Activated CD4-positive, alpha-beta T cell treated with anti-CD3 and anti-CD28 coated beads, Interleukin-2, amount 10 ng/mL, durations not matched to agents 7 days and 5 days (primary cell): ENCODE results near the gene SYT2. TPM values are rescaled to one million over a fixed set of nuclear protein-coding genes. Genes with fewer than 3 reads are reported as not detected.
"Not testable (repeated sequence)": the region's sequence is repeated elsewhere in the genome, so short reads cannot be mapped to it uniquely, and the experiment has no call there.

Experiments used
- CTCF ChIA-PET: fragments of 350-600 bp; sonication (Branson Sonifier 250); formaldehyde crosslinking; loops from one replicate; lab custom pipeline; 2021; ENCODE audit warnings: antibody characterized with exemption; lab: Charles Lee
- POLR2A ChIA-PET: fragments of 350-600 bp; sonication (Branson Sonifier 250); formaldehyde crosslinking; loops from one replicate; lab custom pipeline; 2021; ENCODE audit warnings: antibody characterized with exemption; lab: Charles Lee
- DNase-seq: peaks from one replicate; pipeline ENCODE4 v3.0.0-alpha.2; 2020
- H3K27ac Mint-ChIP-seq: one replicate; pipeline ENCODE4 v1.8.0; 2021; ENCODE audit warnings: mild to moderate bottlenecking, moderate library complexity, mixed read lengths
- H3K27me3 Mint-ChIP-seq: one replicate; pipeline ENCODE4 v1.8.0; 2021; ENCODE audit warnings: mixed read lengths
- H3K36me3 Mint-ChIP-seq: one replicate; pipeline ENCODE4 v1.8.0; 2021; ENCODE audit warnings: low read depth, mixed read lengths
- H3K4me1 Mint-ChIP-seq: one replicate; pipeline ENCODE4 v1.8.0; 2021; ENCODE audit warnings: mixed read lengths
- H3K4me3 Mint-ChIP-seq: one replicate; pipeline ENCODE4 v1.8.0; 2021; ENCODE audit warnings: mild to moderate bottlenecking, moderate library complexity, mixed read lengths
- H3K9me3 Mint-ChIP-seq: one replicate; pipeline ENCODE4 v1.8.0; 2021; ENCODE audit warnings: mixed read lengths
- total RNA-seq, 2 experiments: library from RNA; stranded (reverse); gene quantifications; one replicate each; pipeline ENCODE4 v1.2.3, GENCODE V29; 2021

The SYT2 gene
- total RNA-seq, 2 experiments from 2014 or later = not detected

DNA sequence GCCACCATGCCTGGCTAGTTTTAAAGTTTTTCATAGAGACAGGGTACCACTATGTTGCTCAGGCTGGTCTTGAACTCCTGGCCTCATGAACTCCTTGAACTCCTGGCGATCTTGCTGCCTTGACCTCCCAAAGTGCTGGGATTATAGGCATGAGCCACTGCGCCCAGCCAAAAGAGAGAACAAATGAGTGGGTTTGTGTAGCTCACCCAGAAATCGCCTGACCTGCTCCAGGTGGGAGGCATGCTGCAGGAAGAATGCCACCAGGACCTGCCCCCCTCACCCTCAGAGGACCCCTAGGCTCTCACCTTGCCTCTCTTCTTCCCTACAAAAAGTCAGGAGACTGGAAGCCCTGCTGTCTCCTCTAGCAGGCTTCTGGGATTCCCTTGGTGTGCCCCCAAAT lies 88.8 kb downstream of the SYT2 start:
- CTCF ChIA-PET = no interaction called here
- H3K4me3 Mint-ChIP-seq = no peak overlapping the region

DNA sequence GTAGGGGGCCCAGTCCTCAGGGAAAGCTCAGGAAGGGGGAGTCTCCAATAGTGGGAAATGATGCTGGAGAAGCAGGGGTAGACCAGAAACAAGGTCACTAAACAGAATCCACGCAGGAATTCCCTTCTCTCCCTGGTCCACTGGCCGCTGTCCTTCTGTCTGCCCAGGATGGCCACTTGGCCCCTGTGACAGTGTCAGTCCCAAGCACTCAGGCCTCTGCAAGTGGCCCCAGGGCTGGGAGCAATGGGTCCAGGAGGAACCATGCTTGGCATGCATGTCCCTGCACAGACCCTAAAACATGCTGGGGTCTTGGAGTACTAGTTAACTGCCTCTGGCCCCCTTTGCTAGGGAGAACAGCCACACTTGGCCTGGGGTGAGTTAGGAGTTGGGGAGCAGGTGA lies 90.2 kb downstream of the SYT2 start:
- H3K4me1 Mint-ChIP-seq = peaks cover 18% of the 10 kb centered on the region
- peaks cover 32% of the 10 kb centered on the region for H3K27me3 Mint-ChIP-seq
- POLR2A ChIA-PET, H3K9me3 Mint-ChIP-seq, H3K27ac Mint-ChIP-seq, H3K36me3 Mint-ChIP-seq, DNase-seq, CTCF ChIA-PET, H3K4me3 Mint-ChIP-seq: not testable (repeated sequence)

More for the DNA sequence above, 88.8 kb downstream of the SYT2 start:
- Mint-ChIP-seq H3K4me1 (peaks cover 4% of the 10 kb centered on the region), H3K27me3 (peaks cover 30% of the 10 kb centered on the region), H3K27ac (no peak overlapping the region), H3K9me3 (no peaks in the 10 kb centered on the region), H3K36me3 (no peaks in the 10 kb centered on the region)
- DNase-seq = no peak
- POLR2A ChIA-PET = no interaction called here

GRCh38 chr1:202619505-202619904 lies 90.7 kb downstream of the SYT2 start:
- H3K4me1 Mint-ChIP-seq = peaks cover 20% of the 10 kb centered on the region
- peaks cover 32% of the 10 kb centered on the region for H3K27me3 Mint-ChIP-seq
- H3K27ac Mint-ChIP-seq = no peak overlapping the region
- DNase-seq = no peak
- ChIA-PET CTCF (no interaction called here), POLR2A (no interaction called here)
- H3K9me3 Mint-ChIP-seq = no peaks in the 10 kb centered on the region
- H3K36me3 Mint-ChIP-seq = no peaks in the 10 kb centered on the region
- H3K4me3 Mint-ChIP-seq = no peak overlapping the region

DNA sequence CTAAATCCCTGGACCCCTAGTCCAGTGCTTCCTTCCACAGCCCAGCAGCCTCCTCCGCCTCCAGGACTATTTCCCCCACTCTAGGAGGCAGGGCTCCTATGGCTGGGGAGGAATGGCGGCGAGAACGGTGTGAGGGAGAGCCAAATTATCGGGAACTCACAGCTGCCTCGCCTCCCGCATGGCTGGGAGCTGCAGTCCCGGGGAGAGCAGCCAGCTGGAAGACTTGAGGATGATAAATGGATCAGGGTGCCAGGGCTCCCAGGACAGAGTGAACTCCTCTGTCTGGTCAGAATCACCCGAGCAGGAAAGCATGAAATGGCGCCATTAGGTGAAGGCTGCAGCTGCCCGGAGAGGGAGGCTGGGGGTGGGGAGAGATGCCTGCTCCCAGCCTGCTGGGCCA lies 91.2 kb downstream of the SYT2 start:
- CTCF ChIA-PET, H3K4me3 Mint-ChIP-seq: not testable (repeated sequence)

DNA sequence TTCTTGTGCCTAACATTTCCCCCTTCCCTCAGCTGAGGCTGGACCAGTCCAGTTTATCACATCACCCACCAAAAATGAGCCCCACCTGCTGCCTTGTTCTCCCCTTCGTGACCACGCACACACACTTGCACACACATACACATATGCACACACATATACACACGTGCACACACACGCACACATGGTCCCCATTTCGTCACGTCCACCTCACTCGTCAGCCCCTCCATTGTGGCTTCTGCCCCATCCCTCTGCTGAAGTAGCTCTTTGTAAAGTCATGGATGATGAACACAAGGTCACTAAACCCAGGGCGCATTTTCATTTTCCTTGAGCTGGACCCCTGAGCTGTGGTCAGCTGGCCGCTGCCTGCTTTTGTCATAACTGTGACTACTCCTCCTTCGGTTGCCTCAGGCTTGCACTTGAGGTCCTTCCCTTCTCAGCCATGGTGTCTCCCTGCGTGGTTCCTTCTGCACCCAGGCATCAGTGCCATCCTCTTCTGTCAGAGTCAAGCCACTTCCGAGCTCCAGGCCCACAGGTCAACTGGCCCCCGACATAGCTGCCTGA lies 93.8 kb downstream of the SYT2 start:
- peaks cover 20% of the 10 kb centered on the region for H3K4me1 Mint-ChIP-seq
- H3K27me3 Mint-ChIP-seq = peaks cover 22% of the 10 kb centered on the region
- CTCF ChIA-PET = no interaction called here
- H3K27ac Mint-ChIP-seq = peak overlapping the region; percentile 3
- H3K4me3 Mint-ChIP-seq = no peak overlapping the region
- no peaks in the 10 kb centered on the region for H3K9me3 Mint-ChIP-seq
- no peaks in the 10 kb centered on the region for H3K36me3 Mint-ChIP-seq
- POLR2A ChIA-PET = no interaction called here
- no peak for DNase-seq

More for the DNA sequence above, 91.2 kb downstream of the SYT2 start:
- H3K27ac Mint-ChIP-seq, POLR2A ChIA-PET, DNase-seq, H3K9me3 Mint-ChIP-seq, H3K36me3 Mint-ChIP-seq: not testable (repeated sequence)
- Mint-ChIP-seq H3K4me1 (peaks cover 20% of the 10 kb centered on the region), H3K27me3 (peaks cover 32% of the 10 kb centered on the region)

DNA sequence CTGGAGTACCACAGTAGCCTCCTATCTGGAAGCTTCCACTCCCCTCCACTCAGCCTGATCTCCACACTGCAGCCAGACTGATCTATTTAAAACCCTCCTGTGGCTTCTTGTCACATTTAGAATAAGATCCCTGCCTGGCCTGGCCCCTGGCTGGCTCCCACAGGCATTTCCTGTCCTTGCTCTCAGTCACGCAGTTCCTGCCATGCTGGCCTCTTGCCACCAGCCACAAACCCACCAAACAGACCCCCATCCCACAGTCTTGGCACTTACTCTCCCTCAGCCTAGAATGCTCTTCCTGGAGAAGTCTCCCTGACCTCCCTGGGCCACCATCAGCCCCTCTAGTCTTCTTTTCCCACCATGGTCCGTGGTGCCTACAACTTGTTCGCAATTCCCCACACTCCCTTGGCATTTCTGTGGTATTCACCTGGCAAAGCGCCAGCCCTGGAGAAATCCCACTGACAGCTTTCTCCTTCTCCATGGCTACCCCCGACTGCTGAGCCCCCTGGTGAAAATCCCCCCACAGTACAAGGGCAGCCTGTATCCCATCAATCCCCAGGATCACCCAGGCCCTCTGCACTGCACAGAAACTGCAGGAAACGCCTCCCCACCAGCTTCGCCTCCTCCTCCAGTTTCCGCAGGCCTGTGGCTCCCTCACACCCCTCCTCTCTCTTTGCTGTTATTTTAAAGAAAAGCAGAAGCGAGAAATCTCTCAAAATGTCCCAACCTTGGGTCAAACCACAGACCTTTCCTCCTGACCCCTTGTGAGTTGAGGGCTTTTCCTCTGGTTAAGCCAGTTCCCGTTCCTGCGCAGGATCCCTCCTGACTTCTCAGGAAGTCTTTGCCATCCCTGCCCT lies 94.5 kb downstream of the SYT2 start:
- CTCF ChIA-PET = no interaction called here
- H3K27ac Mint-ChIP-seq = peak overlapping the region; percentile 3
- POLR2A ChIA-PET = no interaction called here

DNA sequence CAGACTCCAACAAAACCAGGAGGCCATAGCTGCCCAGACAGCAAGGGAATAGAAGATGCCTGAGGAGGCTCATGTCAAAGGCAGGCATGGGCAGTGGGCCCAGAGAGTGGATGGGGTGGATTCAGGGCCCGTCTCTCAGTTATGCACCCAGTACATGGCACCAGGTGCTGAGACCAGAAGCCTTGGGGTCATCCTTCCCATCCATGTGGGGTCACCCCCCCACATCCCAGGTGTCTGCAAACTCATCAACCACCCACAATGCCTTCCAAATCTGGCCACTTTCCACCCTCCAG lies 95.1 kb downstream of the SYT2 start:
- DNase-seq, CTCF ChIA-PET, H3K9me3 Mint-ChIP-seq, H3K27ac Mint-ChIP-seq, H3K4me3 Mint-ChIP-seq, POLR2A ChIA-PET, H3K36me3 Mint-ChIP-seq: not testable (repeated sequence)
- peaks cover 14% of the 10 kb centered on the region for H3K27me3 Mint-ChIP-seq
- H3K4me1 Mint-ChIP-seq = peaks cover 20% of the 10 kb centered on the region

More for the DNA sequence above, 94.5 kb downstream of the SYT2 start:
- Mint-ChIP-seq H3K4me3 (no peak overlapping the region), H3K4me1 (peaks cover 20% of the 10 kb centered on the region), H3K9me3 (no peaks in the 10 kb centered on the region), H3K27me3 (peaks cover 19% of the 10 kb centered on the region), H3K36me3 (no peaks in the 10 kb centered on the region)
- DNase-seq = no peak

GRCh38 chr1:202614363-202615207 lies 95.7 kb downstream of the SYT2 start:
- CTCF ChIA-PET, H3K4me3 Mint-ChIP-seq, H3K27ac Mint-ChIP-seq, DNase-seq, H3K36me3 Mint-ChIP-seq, H3K9me3 Mint-ChIP-seq, POLR2A ChIA-PET: not testable (repeated sequence)
- peaks cover 20% of the 10 kb centered on the region for H3K4me1 Mint-ChIP-seq
- peaks cover 11% of the 10 kb centered on the region for H3K27me3 Mint-ChIP-seq

- H3K27ac Mint-ChIP-seq = no peak overlapping the region
- H3K36me3 Mint-ChIP-seq = no peaks in the 10 kb centered on the region
- H3K27me3 Mint-ChIP-seq = peaks cover 9% of the 10 kb centered on the region
- peaks cover 20% of the 10 kb centered on the region for H3K4me1 Mint-ChIP-seq
- ChIA-PET CTCF (no interaction called here), POLR2A (no interaction called here)
- H3K4me3 Mint-ChIP-seq = no peak overlapping the region
- H3K9me3 Mint-ChIP-seq = no peaks in the 10 kb centered on the region
- no peak for DNase-seq
These were observed 96.7 kb downstream of the SYT2 start for GRCh38 chr1:202613571-202613970.

DNA sequence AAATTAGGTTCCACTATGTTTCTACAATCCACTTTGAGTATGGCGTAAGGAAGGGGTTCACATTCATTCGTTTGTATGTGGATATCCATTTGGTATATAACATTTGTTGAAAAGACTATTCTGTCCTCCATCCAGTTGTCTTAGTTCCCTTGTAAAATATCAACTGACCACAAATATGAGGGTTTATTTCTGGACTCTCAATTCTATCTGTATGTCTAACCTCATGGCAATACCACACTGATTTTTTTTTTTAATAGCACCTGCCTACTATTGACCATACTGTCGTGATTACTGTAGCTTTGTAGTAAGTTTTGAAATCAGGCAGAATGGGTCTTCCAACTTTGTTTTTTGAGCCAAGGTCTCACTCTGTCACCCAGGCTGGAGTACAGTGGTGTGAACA lies 98.2 kb downstream of the SYT2 start:
- H3K4me3 Mint-ChIP-seq, H3K27ac Mint-ChIP-seq, H3K27me3 Mint-ChIP-seq, POLR2A ChIA-PET, DNase-seq, CTCF ChIA-PET, H3K9me3 Mint-ChIP-seq, H3K36me3 Mint-ChIP-seq: not testable (repeated sequence)
- peaks cover 20% of the 10 kb centered on the region for H3K4me1 Mint-ChIP-seq

- Mint-ChIP-seq H3K4me1 (peaks cover 1% of the 10 kb centered on the region), H3K36me3 (no peaks in the 10 kb centered on the region), H3K9me3 (no peaks in the 10 kb centered on the region), H3K4me3 (no peak overlapping the region), H3K27me3 (no peaks in the 10 kb centered on the region), H3K27ac (no peak overlapping the region)
- no peak for DNase-seq
- ChIA-PET POLR2A (no interaction called here), CTCF (no interaction called here)
These were observed 104.7 kb downstream of the SYT2 start for GRCh38 chr1:202605515-202605914.

DNA sequence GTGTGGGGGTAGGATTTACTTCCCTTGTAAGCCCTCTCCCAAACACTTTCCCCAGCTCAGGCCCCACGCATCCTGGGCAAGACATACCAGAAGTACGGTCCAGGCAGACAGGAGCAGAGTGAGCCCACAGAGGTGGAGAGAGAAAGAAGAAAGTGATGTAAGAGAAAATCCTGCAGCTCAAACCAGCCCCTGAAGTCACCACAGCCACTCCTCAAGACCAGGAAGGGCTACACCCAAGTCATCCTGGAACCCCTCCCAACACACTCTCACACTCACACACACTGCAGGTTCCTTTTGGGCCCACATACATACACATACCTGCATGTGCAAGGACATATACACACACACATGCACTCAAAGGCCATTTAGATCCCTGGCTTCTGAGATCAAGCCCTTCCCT lies 106.8 kb downstream of the SYT2 start:
- ChIA-PET POLR2A (no interaction called here), CTCF (interaction anchor here (1.1 to 1.4 kb wide), 2 partner anchors 26 to 42 kb away, joined by 3 read pairs; no protein-coding TSS in a partner anchor)
- peaks cover 1% of the 10 kb centered on the region for H3K4me1 Mint-ChIP-seq
- H3K27me3 Mint-ChIP-seq = no peaks in the 10 kb centered on the region
- H3K27ac Mint-ChIP-seq = no peak overlapping the region
- no peak for DNase-seq
- H3K4me3 Mint-ChIP-seq = no peak overlapping the region
- H3K9me3 Mint-ChIP-seq = no peaks in the 10 kb centered on the region
- no peaks in the 10 kb centered on the region for H3K36me3 Mint-ChIP-seq
